Thyroid gland (tissue), 4 donors: ENCODE data around the gene APOO. TPM values are rescaled to one million over a fixed set of nuclear protein-coding genes. Genes with fewer than 3 reads are reported as not detected.

Experiments
- DNase-seq, 2 donors: peaks; one replicate each; pipeline ENCODE4 v3.0.0-alpha.2; 2019
- H3K27ac ChIP-seq, 3 donors: fragments of 200-600 bp; sonication (generic); 1 replicate in 2 of 3; 2 replicates in 1 of 3; pipeline ENCODE4 v1.5.1; 2016 to 2019; ENCODE audit warnings: mild to moderate bottlenecking in 1 of 3, moderate library complexity in 1 of 3
- H3K27me3 ChIP-seq: fragments of 200-600 bp; sonication (generic); one replicate; pipeline ENCODE4 v1.5.1; 2019
- H3K36me3 ChIP-seq, 2 donors: fragments of 200-600 bp; sonication (generic); one replicate each; pipeline ENCODE4 v1.5.1; 2016 to 2019
- H3K4me1 ChIP-seq, 2 donors: fragments of 200-600 bp; sonication (generic); one replicate each; pipeline ENCODE4 v1.5.1; 2017 to 2019
- H3K4me3 ChIP-seq, 3 donors: fragments of 200-600 bp; sonication (generic); replicated peaks in 1 of 3; 1 replicate in 2 of 3; 2 replicates in 1 of 3; pipeline ENCODE4 v1.5.1; 2016; ENCODE audit warnings: mild to moderate bottlenecking in 1 of 3
- H3K9me3 ChIP-seq: fragments of 200-600 bp; sonication (generic); one replicate; pipeline ENCODE4 v1.5.1; 2017
- POLR2A ChIP-seq, 2 donors: fragments of 450-650 bp; IDR thresholded peaks; one replicate each; pipeline ENCODE4 v1.6.1; 2017; ENCODE audit warnings: antibody characterized with exemption in 2 of 2, mild to moderate bottlenecking in 2 of 2, moderate library complexity in 1 of 2
- WGBS, 2 donors: methylation state at CpG; one replicate each; pipeline ENCODE4 v1.1.5; 2017; 5-methylcytosine and 5-hydroxymethylcytosine counted together
- intact Hi-C: fragments of 100-400 bp; cut with DNase I; formaldehyde crosslinking; loops from one replicate; pipeline ENCODE4 v1.15.1; 2023
- total RNA-seq, 4 donors: library from RNA; depleted of rRNA; stranded (reverse); fragments of >200 nt; gene quantifications; one replicate each; pipeline ENCODE4 v1.2.3, GENCODE V29; 2016
- TF ChIP-seq, protein P1 (sequence below), 6 experiments: fragments of 200-600 bp in 3 of 6; fragments of 450-650 bp in 3 of 6; sonication (generic) in 3 of 6; IDR thresholded peaks; one replicate each; pipeline ENCODE4 v1.5.1; 2016 to 2019; ENCODE audit warnings: antibody characterized with exemption in 6 of 6, mild to moderate bottlenecking in 2 of 6, inconsistent platforms in 1 of 6, moderate library complexity in 1 of 6

Gene APOO
- total RNA-seq, 4 donors from 2014 or later, result 12.6 to 34.8 (median 22.5) TPM

DNA sequence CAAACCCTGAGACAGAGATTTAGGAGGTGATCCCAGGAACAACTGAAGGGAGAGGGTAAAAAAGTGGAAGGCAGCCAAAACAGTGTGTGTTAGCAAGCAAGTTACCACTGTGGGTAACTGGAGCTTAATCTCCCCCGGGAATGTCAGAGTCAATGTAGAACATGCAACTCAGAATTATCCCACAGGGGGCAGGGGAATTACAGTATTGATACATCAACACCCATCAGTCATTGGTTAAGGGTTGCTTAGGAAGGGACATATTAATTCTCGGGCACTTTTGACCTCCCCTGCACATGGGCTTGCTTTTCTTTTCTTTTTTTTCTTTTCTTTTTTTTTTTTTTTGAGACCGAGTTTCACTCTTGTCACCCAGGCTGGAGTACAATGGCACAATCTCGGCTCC is 29.4 kb upstream of the APOO start:
- intact Hi-C loops, result no loop called here

DNA sequence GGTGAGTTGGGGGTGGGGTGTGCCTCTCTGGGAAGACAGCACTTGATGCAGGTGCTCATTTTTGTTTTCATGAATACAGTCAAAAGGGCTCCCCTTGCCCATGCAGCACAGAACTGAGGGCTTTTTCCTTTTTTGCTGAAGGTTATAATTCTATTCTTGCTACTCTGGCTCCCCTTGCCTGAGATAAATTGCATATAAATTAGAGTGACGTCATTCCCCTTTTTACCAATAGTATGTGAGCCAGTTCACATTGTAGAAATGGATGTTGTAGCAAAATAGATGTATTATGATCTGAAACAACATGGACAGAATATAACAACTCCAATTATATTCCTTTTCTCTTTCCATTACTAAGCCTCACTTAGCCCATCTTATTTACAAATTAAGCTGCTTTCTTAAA is 28.4 kb upstream of the APOO start:
- intact Hi-C loops, result no loop called here
- no peaks in the 10 kb centered on the region for H3K9me3 ChIP-seq
- 30 to 40% methylated on average over 1 of the region's 1 CpG for WGBS, 2 donors

More for the DNA sequence above, 29.4 kb upstream of the APOO start:
- H3K27me3 ChIP-seq, result no peaks in the 10 kb centered on the region
- no peak overlapping the region for H3K4me3 ChIP-seq
- TF ChIP-seq POLR2A (IDR thresholded peaks at IDR 0.05), result no peak
- TF ChIP-seq, protein P1, sequence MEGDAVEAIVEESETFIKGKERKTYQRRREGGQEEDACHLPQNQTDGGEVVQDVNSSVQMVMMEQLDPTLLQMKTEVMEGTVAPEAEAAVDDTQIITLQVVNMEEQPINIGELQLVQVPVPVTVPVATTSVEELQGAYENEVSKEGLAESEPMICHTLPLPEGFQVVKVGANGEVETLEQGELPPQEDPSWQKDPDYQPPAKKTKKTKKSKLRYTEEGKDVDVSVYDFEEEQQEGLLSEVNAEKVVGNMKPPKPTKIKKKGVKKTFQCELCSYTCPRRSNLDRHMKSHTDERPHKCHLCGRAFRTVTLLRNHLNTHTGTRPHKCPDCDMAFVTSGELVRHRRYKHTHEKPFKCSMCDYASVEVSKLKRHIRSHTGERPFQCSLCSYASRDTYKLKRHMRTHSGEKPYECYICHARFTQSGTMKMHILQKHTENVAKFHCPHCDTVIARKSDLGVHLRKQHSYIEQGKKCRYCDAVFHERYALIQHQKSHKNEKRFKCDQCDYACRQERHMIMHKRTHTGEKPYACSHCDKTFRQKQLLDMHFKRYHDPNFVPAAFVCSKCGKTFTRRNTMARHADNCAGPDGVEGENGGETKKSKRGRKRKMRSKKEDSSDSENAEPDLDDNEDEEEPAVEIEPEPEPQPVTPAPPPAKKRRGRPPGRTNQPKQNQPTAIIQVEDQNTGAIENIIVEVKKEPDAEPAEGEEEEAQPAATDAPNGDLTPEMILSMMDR (IDR thresholded peaks at IDR 0.05), result no peak
- no peaks in the 10 kb centered on the region for H3K4me1 ChIP-seq
- H3K36me3 ChIP-seq, result no peaks in the 10 kb centered on the region
- H3K27ac ChIP-seq, result no peak overlapping the region
- 82 to 91% methylated on average over 4 of the region's 4 CpGs for WGBS, 2 donors
- no peak for DNase-seq
- H3K9me3 ChIP-seq, result no peaks in the 10 kb centered on the region

GRCh38 chrX:23935106-23935505 is 27.4 kb upstream of the APOO start:
- no peak overlapping the region for H3K4me3 ChIP-seq
- no peak for TF ChIP-seq POLR2A (IDR thresholded peaks at IDR 0.05)
- TF ChIP-seq, protein P1 (IDR thresholded peaks at IDR 0.05), result no peak
- WGBS, 2 donors, result 83 to 93% methylated on average over 11 of the region's 11 CpGs
- no peaks in the 10 kb centered on the region for H3K36me3 ChIP-seq
- H3K27me3 ChIP-seq, result no peaks in the 10 kb centered on the region
- no peak for DNase-seq
- no peak overlapping the region for H3K27ac ChIP-seq
- H3K4me1 ChIP-seq, result no peaks in the 10 kb centered on the region
- no peaks in the 10 kb centered on the region for H3K9me3 ChIP-seq
- intact Hi-C loops, result no loop called here

More for the DNA sequence above, 28.4 kb upstream of the APOO start:
- no peak overlapping the region for H3K4me3 ChIP-seq
- no peaks in the 10 kb centered on the region for H3K27me3 ChIP-seq
- no peaks in the 10 kb centered on the region for H3K4me1 ChIP-seq
- no peak for DNase-seq
- no peak for TF ChIP-seq POLR2A (IDR thresholded peaks at IDR 0.05)
- TF ChIP-seq, protein P1 (IDR thresholded peaks at IDR 0.05), result no peak
- H3K36me3 ChIP-seq, result no peaks in the 10 kb centered on the region
- H3K27ac ChIP-seq, result no peak overlapping the region

GRCh38 chrX:23932046-23932445 is 24.3 kb upstream of the APOO start:
- DNase-seq, result no peak
- H3K27ac ChIP-seq, result no peak overlapping the region
- 32 to 45% methylated on average over 1 of the region's 1 CpG for WGBS, 2 donors
- TF ChIP-seq, protein P1 (IDR thresholded peaks at IDR 0.05), result no peak
- no peak for TF ChIP-seq POLR2A (IDR thresholded peaks at IDR 0.05)
- H3K27me3 ChIP-seq, result no peaks in the 10 kb centered on the region
- no peaks in the 10 kb centered on the region for H3K9me3 ChIP-seq
- no peak overlapping the region for H3K4me3 ChIP-seq
- no peaks in the 10 kb centered on the region for H3K4me1 ChIP-seq
- H3K36me3 ChIP-seq, result no peaks in the 10 kb centered on the region
- intact Hi-C loops, result no loop called here

DNA sequence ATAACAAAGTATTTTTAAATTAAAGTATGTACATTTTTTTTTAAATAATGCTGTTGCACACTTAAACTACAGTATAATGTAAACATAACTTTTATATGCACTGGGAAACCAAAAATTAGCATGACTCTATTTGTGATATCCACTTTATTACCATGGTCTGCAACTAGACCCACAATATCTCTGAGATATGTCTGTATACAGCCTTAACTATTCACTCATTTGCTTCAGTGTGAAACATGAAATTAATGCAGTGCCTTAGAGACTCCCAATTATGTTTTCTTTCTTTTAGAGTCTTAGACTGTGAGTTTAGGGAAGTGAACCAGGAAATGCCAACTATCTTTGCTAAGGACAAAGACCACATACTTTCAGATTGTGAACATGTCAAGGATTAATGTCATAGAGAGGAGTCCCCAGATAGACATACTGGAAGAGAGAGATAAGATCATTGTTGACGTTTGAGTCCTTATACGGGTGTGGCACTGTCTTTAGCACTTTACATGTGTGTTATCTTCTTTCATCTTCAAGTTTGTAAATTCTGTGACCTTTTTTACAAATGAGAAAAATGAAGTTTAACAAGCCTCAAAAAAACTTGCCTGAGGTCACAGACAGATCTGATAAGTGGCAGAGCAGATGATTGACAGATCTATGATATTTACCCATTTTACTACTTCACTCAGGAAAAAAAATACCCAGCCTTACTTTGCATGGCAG is 23.3 kb upstream of the APOO start:
- no peak overlapping the region for H3K27ac ChIP-seq
- intact Hi-C loops, result no loop called here
- H3K9me3 ChIP-seq, result no peaks in the 10 kb centered on the region
- 45 to 49% methylated on average over 2 of the region's 2 CpGs for WGBS, 2 donors
- no peaks in the 10 kb centered on the region for H3K36me3 ChIP-seq
- no peak overlapping the region for H3K4me3 ChIP-seq
- H3K27me3 ChIP-seq, result no peaks in the 10 kb centered on the region
- TF ChIP-seq, protein P1 (IDR thresholded peaks at IDR 0.05), result no peak
- no peak for TF ChIP-seq POLR2A (IDR thresholded peaks at IDR 0.05)
- H3K4me1 ChIP-seq, result no peaks in the 10 kb centered on the region
- DNase-seq, result no peak
